Astrocyte of the cerebellum (primary cell): ENCODE measurements around the gene CENPK.

Source experiments
- DNase-seq: peaks from one replicate; pipeline ENCODE4 v3.0.0-alpha.2; 2011; ENCODE audit warnings: low read depth
- H3K4me3 ChIP-seq: 2 replicates; pipeline ENCODE4 v1.5.1; 2011; ENCODE audit warnings: mild to moderate bottlenecking, low read depth, low read length, moderate library complexity
- CTCF ChIP-seq: IDR thresholded peaks from 2 replicates; pipeline ENCODE4 v1.5.1; 2012; ENCODE audit warnings: low read length, low read depth, moderate library complexity, mild to moderate bottlenecking; ENCODE audit errors: missing control alignments
- in situ Hi-C: cut with HindIII; loops from 2 replicates; pipeline ENCODE4 v1.10.0; 2017; ENCODE audit warnings: low sequenced_read_pairs

Gene CENPK

GRCh38 chr5:65485405-65485804, 77.6 kb downstream of the CENPK start:
- DNase-seq, result no peak
- no peak overlapping the region for H3K4me3 ChIP-seq
- no peak for TF ChIP-seq CTCF
- in situ Hi-C loops, result loop anchor here (25.0 kb wide), 1 partner anchor 673 kb away; no protein-coding TSS in a partner anchor

GRCh38 chr5:65483546-65484346, 79.2 kb downstream of the CENPK start:
- peak; percentile 45 for TF ChIP-seq CTCF
- in situ Hi-C loops, result loop anchor here (5.0 to 25.0 kb wide), 4 partner anchors 356 to 671 kb away; no protein-coding TSS in a partner anchor
- H3K4me3 ChIP-seq, result peak overlapping the region; percentile 59
- peak; percentile 53 for DNase-seq

- peak; percentile 51 for DNase-seq
- no peak for TF ChIP-seq CTCF
- in situ Hi-C loops, result loop anchor here (5.0 to 25.0 kb wide), 4 partner anchors 356 to 671 kb away; no protein-coding TSS in a partner anchor
- H3K4me3 ChIP-seq, result peak overlapping the region; percentile 59
These were observed 80.0 kb downstream of the CENPK start for GRCh38 chr5:65482736-65483545.

- no peak for DNase-seq
- H3K4me3 ChIP-seq, result peak overlapping the region; percentile 59
- no peak for TF ChIP-seq CTCF
- in situ Hi-C loops, result loop anchor here (5.0 to 25.0 kb wide), 4 partner anchors 355 to 670 kb away; no protein-coding TSS in a partner anchor
These were observed 80.7 kb downstream of the CENPK start for GRCh38 chr5:65482296-65482735.

- TF ChIP-seq CTCF, result no peak
- in situ Hi-C loops, result loop anchor here (5.0 to 25.0 kb wide), 4 partner anchors 354 to 669 kb away; no protein-coding TSS in a partner anchor
- H3K4me3 ChIP-seq, result peak within 1 kb of the TSS; percentile 59
- DNase-seq, result peak; percentile 93
These were observed 81.2 kb downstream of the CENPK start, which contains the start of gene ADAMTS6 for GRCh38 chr5:65481635-65482295. ADAMTS6 (minus strand) TSS chr5:65481920; CDS start chr5:65473673, 8,247 bp downstream.
